Measurements from ENCODE around the gene HUWE1.

DNA sequence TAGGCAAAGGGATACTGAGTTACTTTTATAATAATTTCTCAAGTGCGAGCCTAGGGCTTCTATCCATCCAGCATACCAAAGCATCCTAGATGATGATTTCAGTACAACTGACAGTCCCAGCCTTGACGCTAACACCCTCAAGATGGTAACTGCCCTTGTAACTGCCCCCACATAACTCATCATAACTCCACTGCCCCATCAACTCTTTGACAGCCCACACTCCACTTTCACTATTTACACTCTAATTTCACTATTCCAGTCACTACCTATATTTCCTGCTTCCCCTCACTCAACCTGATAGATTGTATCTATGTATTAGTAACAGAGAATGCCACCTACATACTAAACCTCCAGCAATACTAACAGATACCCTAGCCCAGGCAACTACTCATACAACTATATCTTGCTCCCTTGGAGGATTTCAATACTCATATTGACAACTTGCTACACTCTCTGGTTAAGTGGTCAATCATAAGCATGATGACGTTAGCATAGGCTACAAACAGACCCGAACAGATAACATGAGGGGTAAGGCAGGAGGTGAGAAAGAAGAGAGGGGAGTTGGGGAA lies 65.0 kb downstream of the HUWE1 start:
- TF ChIP-seq SIN3A (IDR thresholded peaks at IDR 0.05; ENCODE audit: borderline replicate concordance, insufficient read depth, low read length), result no peak
- TF ChIP-seq POLR2AphosphoS5 (IDR thresholded peaks at IDR 0.05; ENCODE audit: low read depth, low read length), result no peak
